GM23248 (cell line): ENCODE data around the gene CDCA5. TPM values are rescaled to one million over a fixed set of nuclear protein-coding genes. Genes with fewer than 3 reads are reported as not detected.

ENCODE experiments used
- DNase-seq: peaks from one replicate; pipeline ENCODE4 v3.0.0-alpha.2; 2015
- H2AFZ ChIP-seq: fragments of 200-600 bp; sonication (generic); 2 replicates; pipeline ENCODE4 v1.6.1; 2016; ENCODE audit warnings: antibody characterized with exemption
- H3F3A ChIP-seq: fragments of 200-600 bp; sonication (generic); 2 replicates; pipeline ENCODE4 v1.6.1; 2016; ENCODE audit warnings: mild to moderate bottlenecking, antibody characterized with exemption, mixed run types; ENCODE audit not compliant: insufficient read depth
- H3K27ac ChIP-seq: fragments of 200-600 bp; sonication (generic); 2 replicates; pipeline ENCODE4 v1.5.1; 2016; ENCODE audit warnings: mild to moderate bottlenecking
- H3K27me3 ChIP-seq: fragments of 200-600 bp; sonication (generic); replicated peaks from 2 replicates; pipeline ENCODE4 v1.6.1; 2016; ENCODE audit warnings: mild to moderate bottlenecking; ENCODE audit not compliant: insufficient read depth
- H3K36me3 ChIP-seq: fragments of 200-600 bp; sonication (generic); 2 replicates; pipeline ENCODE4 v1.6.1; 2016; ENCODE audit warnings: low read depth, mild to moderate bottlenecking
- H3K4me1 ChIP-seq: fragments of 200-600 bp; sonication (generic); 2 replicates; pipeline ENCODE4 v1.6.1; 2016; ENCODE audit warnings: mild to moderate bottlenecking; ENCODE audit not compliant: insufficient read depth
- H3K4me2 ChIP-seq: fragments of 200-600 bp; sonication (generic); one replicate; pipeline ENCODE4 v1.6.1; 2016; ENCODE audit warnings: mild to moderate bottlenecking; ENCODE audit not compliant: unreplicated experiment
- H3K4me3 ChIP-seq: fragments of 200-600 bp; sonication (generic); 2 replicates; pipeline ENCODE4 v1.5.1; 2016; ENCODE audit warnings: mild to moderate bottlenecking
- H3K79me2 ChIP-seq: fragments of 200-600 bp; sonication (generic); 2 replicates; pipeline ENCODE4 v1.6.1; 2016; ENCODE audit warnings: mild to moderate bottlenecking; ENCODE audit not compliant: insufficient read depth
- H3K9ac ChIP-seq: fragments of 200-600 bp; sonication (generic); 2 replicates; pipeline ENCODE4 v1.6.1; 2016; ENCODE audit warnings: mild to moderate bottlenecking
- H3K9me2 ChIP-seq: fragments of 200-600 bp; sonication (generic); 2 replicates; pipeline ENCODE4 v1.6.1; 2016; ENCODE audit warnings: mixed run types, mild to moderate bottlenecking, moderate library complexity; ENCODE audit not compliant: insufficient read depth
- H3K9me3 ChIP-seq: fragments of 200-600 bp; sonication (generic); one replicate; pipeline ENCODE4 v1.6.1; 2017; ENCODE audit warnings: low read depth
- H4K20me1 ChIP-seq: fragments of 200-600 bp; sonication (generic); 2 replicates; pipeline ENCODE4 v1.6.0; 2016; ENCODE audit not compliant: insufficient read depth
- EZH2 ChIP-seq: fragments of 200-600 bp; sonication (generic); IDR thresholded peaks from 2 replicates; pipeline ENCODE4 v1.6.1; 2018; ENCODE audit warnings: antibody characterized with exemption, mild to moderate bottlenecking; ENCODE audit not compliant: insufficient read depth, poor library complexity, severe bottlenecking
- EZH2phosphoT487 ChIP-seq: fragments of 200-600 bp; sonication (generic); IDR thresholded peaks from 2 replicates; pipeline ENCODE4 v1.6.1; 2018; ENCODE audit warnings: antibody characterized with exemption, moderate library complexity, mild to moderate bottlenecking, low read depth; ENCODE audit not compliant: insufficient read depth
- WGBS, 2 experiments: methylation state at CpG; one replicate each; pipeline ENCODE4 v1.1.6; 2015 to 2017; ENCODE audit warnings: low lambda C conversion rate in 2 of 2, low coverage in 1 of 2; ENCODE audit errors: missing lambda C conversion rate in 2 of 2; 5-methylcytosine and 5-hydroxymethylcytosine counted together
- in situ Hi-C: fragments of 300-500 bp; cut with MboI; formaldehyde crosslinking; loops from 2 replicates; pipeline ENCODE4 v1.15.0; 2020
- polyA plus RNA-seq: library from polyadenylated mRNA; unstranded; fragments of >200 nt; fragmentation: Nextera tagmentation; extraction: Ambion mirVana; gene quantifications from 2 replicates; pipeline ENCODE4 v1.2.1, GENCODE V29; 2016
- total RNA-seq: library from RNA; depleted of rRNA; stranded (reverse); fragments of >200 nt; shearing (Covaris generic); gene quantifications from 2 replicates; pipeline ENCODE4 v1.2.3, GENCODE V29; 2014

Gene CDCA5
- total and polyA plus RNA-seq, 2 experiments from 2014 or later, result 11.9 to 16.8 TPM

GRCh38 chr11:65058419-65059054 is 25.3 kb downstream of the CDCA5 start, which contains the start of gene NAALADL1:
NAALADL1 (minus strand) TSS chr11:65058553; CDS start chr11:65058521, 32 bp downstream.
- Histone ChIP-seq H3K27me3 (no peaks in the 10 kb centered on the region), H3F3A (no peaks in the 10 kb centered on the region), H3K27ac (no peak within 1 kb of the TSS), H3K4me3 (no peak within 1 kb of the TSS), H3K79me2 (no peaks in the 10 kb centered on the region), H3K4me1 (no peaks in the 10 kb centered on the region), H3K9me2 (no peaks in the 10 kb centered on the region), H3K9ac (no peak within 1 kb of the TSS), H3K36me3 (no peaks in the 10 kb centered on the region), H4K20me1 (no peaks in the 10 kb centered on the region), H3K9me3 (no peaks in the 10 kb centered on the region), H2AFZ (no peak within 1 kb of the TSS), H3K4me2 (no peak within 1 kb of the TSS)
- TF ChIP-seq EZH2 (no peak), EZH2phosphoT487 (no peak)
- DNase-seq, result no peak
- WGBS, 2 experiments, result 53 to 64% methylated on average over 8 of the region's 8 CpGs
- in situ Hi-C loops, result no loop called here

- H4K20me1 ChIP-seq, result no peaks in the 10 kb centered on the region
- no peaks in the 10 kb centered on the region for H3K36me3 ChIP-seq
- H3F3A ChIP-seq, result no peaks in the 10 kb centered on the region
- H3K4me1 ChIP-seq, result no peaks in the 10 kb centered on the region
- no peak overlapping the region for H3K9ac ChIP-seq
- H3K79me2 ChIP-seq, result no peaks in the 10 kb centered on the region
- no peaks in the 10 kb centered on the region for H3K27me3 ChIP-seq
- H3K4me2 ChIP-seq, result no peak overlapping the region
- no peak for DNase-seq
- TF ChIP-seq EZH2phosphoT487, result no peak
- H3K9me3 ChIP-seq, result no peaks in the 10 kb centered on the region
- in situ Hi-C loops, result no loop called here
- H2AFZ ChIP-seq, result no peak overlapping the region
- 62 to 65% methylated on average over 12 to 13 of the region's 13 CpGs for WGBS, 2 experiments
- H3K4me3 ChIP-seq, result no peak overlapping the region
- no peaks in the 10 kb centered on the region for H3K9me2 ChIP-seq
- H3K27ac ChIP-seq, result no peak overlapping the region
Observed at GRCh38 chr11:65058012-65058411, 25.8 kb downstream of the CDCA5 start.

GRCh38 chr11:65057526-65057925 is 26.3 kb downstream of the CDCA5 start:
- no peak overlapping the region for H2AFZ ChIP-seq
- H3K4me2 ChIP-seq, result no peak overlapping the region
- H3K27ac ChIP-seq, result no peak overlapping the region
- no peak for TF ChIP-seq EZH2phosphoT487
- no peak for TF ChIP-seq EZH2
- in situ Hi-C loops, result no loop called here
- no peaks in the 10 kb centered on the region for H3K9me3 ChIP-seq
- no peaks in the 10 kb centered on the region for H3K4me1 ChIP-seq
- H3F3A ChIP-seq, result no peaks in the 10 kb centered on the region
- no peaks in the 10 kb centered on the region for H3K79me2 ChIP-seq
- DNase-seq, result no peak
- no peaks in the 10 kb centered on the region for H3K27me3 ChIP-seq
- H3K9me2 ChIP-seq, result no peaks in the 10 kb centered on the region
- H3K36me3 ChIP-seq, result no peaks in the 10 kb centered on the region
- no peaks in the 10 kb centered on the region for H4K20me1 ChIP-seq
- H3K4me3 ChIP-seq, result no peak overlapping the region
- WGBS, 2 experiments, result 65 to 70% methylated on average over 7 of the region's 7 CpGs
- H3K9ac ChIP-seq, result no peak overlapping the region

- Histone ChIP-seq H3K4me1 (no peaks in the 10 kb centered on the region), H3K4me2 (no peak overlapping the region), H3K4me3 (no peak overlapping the region), H3K9me3 (no peaks in the 10 kb centered on the region), H2AFZ (no peak overlapping the region), H3F3A (no peaks in the 10 kb centered on the region), H3K36me3 (no peaks in the 10 kb centered on the region), H3K79me2 (no peaks in the 10 kb centered on the region), H4K20me1 (no peaks in the 10 kb centered on the region), H3K9me2 (no peaks in the 10 kb centered on the region), H3K27me3 (no peaks in the 10 kb centered on the region), H3K9ac (no peak overlapping the region), H3K27ac (no peak overlapping the region)
- DNase-seq, result no peak
- 92 to 100% methylated on average over 5 to 6 of the region's 6 CpGs for WGBS, 2 experiments
- in situ Hi-C loops, result no loop called here
- TF ChIP-seq EZH2 (no peak), EZH2phosphoT487 (no peak)
Observed at GRCh38 chr11:65056999-65057398, 26.8 kb downstream of the CDCA5 start.
